Liver (tissue), 9 donors: ENCODE results near the gene CREBL2. TPM values are rescaled to one million over a fixed set of nuclear protein-coding genes. Genes with fewer than 3 reads are reported as not detected.

Experiments used
- DNase-seq: peaks from one replicate; pipeline ENCODE4 v3.0.0-alpha.2; 2017; ENCODE audit warnings: low spot score
- H3K27ac ChIP-seq, 2 donors: one replicate each; pipeline ENCODE4 v1.7.0; 2013; ENCODE audit warnings: inconsistent platforms in 2 of 2, low read length in 2 of 2, control low read depth in 1 of 2, low read depth in 1 of 2, mild to moderate bottlenecking in 1 of 2
- H3K27me3 ChIP-seq, 4 donors: one replicate each; pipeline versions ENCODE4 v1.6.1 to v1.7.0; 2013; ENCODE audit warnings: low read length in 3 of 4, inconsistent platforms in 1 of 4, mild to moderate bottlenecking in 1 of 4, moderate library complexity in 1 of 4; ENCODE audit not compliant: control insufficient read depth in 4 of 4, insufficient read depth in 4 of 4
- H3K36me3 ChIP-seq, 4 donors: one replicate each; pipeline versions ENCODE4 v1.6.1 to v1.7.0; 2013; ENCODE audit warnings: low read length in 3 of 4, mild to moderate bottlenecking in 3 of 4, low read depth in 1 of 4, moderate library complexity in 1 of 4; ENCODE audit not compliant: control insufficient read depth in 4 of 4, insufficient read depth in 3 of 4
- H3K4me1 ChIP-seq, 4 donors: one replicate each; pipeline versions ENCODE4 v1.6.1 to v1.7.0; 2013; ENCODE audit warnings: low read length in 3 of 4, mild to moderate bottlenecking in 3 of 4, moderate library complexity in 1 of 4; ENCODE audit not compliant: control insufficient read depth in 4 of 4, insufficient read depth in 4 of 4
- H3K4me3 ChIP-seq, 3 donors: one replicate each; pipeline versions ENCODE4 v1.6.1 to v1.7.0; 2013; ENCODE audit warnings: low read length in 3 of 3, control low read depth in 1 of 3, low read depth in 1 of 3, mild to moderate bottlenecking in 1 of 3
- H3K9ac ChIP-seq, 2 donors: one replicate each; pipeline ENCODE4 v1.7.0; 2013; ENCODE audit warnings: low read length in 2 of 2, mild to moderate bottlenecking in 2 of 2, moderate library complexity in 2 of 2, control low read depth in 1 of 2, low read depth in 1 of 2
- H3K9me3 ChIP-seq, 4 donors: one replicate each; pipeline versions ENCODE4 v1.6.1 to v1.7.0; 2013; ENCODE audit warnings: low read length in 3 of 4; ENCODE audit not compliant: control insufficient read depth in 4 of 4
- EGR1 ChIP-seq, 2 donors: IDR thresholded peaks; 2 replicates each; pipeline ENCODE4 v1.6.1; 2016 to 2018; ENCODE audit warnings: antibody characterized with exemption in 2 of 2, low read depth in 2 of 2
- FOXA1 ChIP-seq: IDR thresholded peaks from 2 replicates; pipeline ENCODE4 v1.6.1; 2016; ENCODE audit warnings: antibody characterized with exemption
- FOXA2 ChIP-seq: IDR thresholded peaks from 2 replicates; pipeline ENCODE4 v1.6.1; 2016; ENCODE audit warnings: antibody characterized with exemption
- GABPA ChIP-seq, 2 donors: IDR thresholded peaks in 1 of 2; conservative IDR thresholded peaks in 1 of 2; 2 replicates each; pipeline ENCODE4 v1.6.1; 2016; ENCODE audit warnings: antibody characterized with exemption in 2 of 2, mild to moderate bottlenecking in 1 of 2, moderate library complexity in 1 of 2
- HNF4A ChIP-seq, 2 donors: conservative IDR thresholded peaks; 2 replicates each; pipeline ENCODE4 v1.6.1; 2016; ENCODE audit warnings: antibody characterized with exemption in 2 of 2, mild to moderate bottlenecking in 2 of 2
- HNF4G ChIP-seq: IDR thresholded peaks from 2 replicates; pipeline ENCODE4 v1.6.1; 2016; ENCODE audit warnings: antibody characterized with exemption
- JUND ChIP-seq, 2 donors: IDR thresholded peaks; 2 replicates each; pipeline ENCODE4 v1.6.1; 2016; ENCODE audit warnings: antibody characterized with exemption in 2 of 2
- NR2F2 ChIP-seq: IDR thresholded peaks from 2 replicates; pipeline ENCODE4 v1.6.1; 2016; ENCODE audit warnings: antibody characterized with exemption
- RAD21 ChIP-seq, 2 donors: IDR thresholded peaks; 2 replicates each; pipeline ENCODE4 v1.6.1; 2016; ENCODE audit warnings: antibody characterized with exemption in 2 of 2, mild to moderate bottlenecking in 2 of 2
- RXRA ChIP-seq, 2 donors: IDR thresholded peaks; 2 replicates each; pipeline ENCODE4 v1.6.1; 2017 to 2018; ENCODE audit warnings: antibody characterized with exemption in 2 of 2, mild to moderate bottlenecking in 1 of 2
- SP1 ChIP-seq: IDR thresholded peaks from 2 replicates; pipeline ENCODE4 v1.6.1; 2018; ENCODE audit warnings: antibody characterized with exemption, mild to moderate bottlenecking
- TAF1 ChIP-seq: conservative IDR thresholded peaks from 2 replicates; pipeline ENCODE4 v1.6.1; 2016; ENCODE audit warnings: antibody characterized with exemption, mild to moderate bottlenecking
- YY1 ChIP-seq: IDR thresholded peaks from 2 replicates; pipeline ENCODE4 v1.6.1; 2016; ENCODE audit warnings: antibody characterized with exemption, mild to moderate bottlenecking
- WGBS: extraction: QIAGEN DNeasy Blood & Tissue Kit; methylation state at CpG from one replicate; pipeline ENCODE4 v1.1.7; 2013; 5-methylcytosine and 5-hydroxymethylcytosine counted together
- polyA plus RNA-seq, 2 donors: library from polyadenylated mRNA; stranded (reverse) in 1 of 2; unstranded in 1 of 2; fragments of 200-250 nt in 1 of 2; fragments of >200 nt in 1 of 2; fragmentation: Nextera tagmentation in 1 of 2; extraction: Ambion mirVana in 1 of 2; gene quantifications; one replicate each; pipeline versions ENCODE4 v1.2.1 to v1.2.3, GENCODE V29; 2013 to 2015
- total RNA-seq, 2 donors: library from RNA; depleted of rRNA; stranded (reverse); fragments of >200 nt; gene quantifications; one replicate each; pipeline ENCODE4 v1.2.3, GENCODE V29; 2014
- TF ChIP-seq, protein P1 (sequence below): IDR thresholded peaks from 2 replicates; pipeline ENCODE4 v1.6.1; 2016; ENCODE audit warnings: antibody characterized with exemption
- TF ChIP-seq, protein P2 (sequence below): IDR thresholded peaks from 2 replicates; pipeline ENCODE4 v1.6.1; 2016; ENCODE audit warnings: antibody characterized with exemption
- TF ChIP-seq, protein P3 (sequence below): fragments of 150-350 bp; IDR thresholded peaks from 2 replicates; pipeline ENCODE4 v1.5.1; 2017; ENCODE audit warnings: improper control_type of control experiment, low read depth, low read length; ENCODE audit not compliant: missing input control
- TF ChIP-seq, protein P4 (sequence below): IDR thresholded peaks from 2 replicates; pipeline ENCODE4 v1.6.1; 2016; ENCODE audit warnings: antibody characterized with exemption
- TF ChIP-seq, protein P5 (sequence below): IDR thresholded peaks from 2 replicates; pipeline ENCODE4 v1.6.1; 2016; ENCODE audit warnings: antibody characterized with exemption, mild to moderate bottlenecking
- donor health status: healthy.
- donor health status: healthy.
- donor health status: healthy.
- donor health status: healthy.
- donor health status: healthy.

Gene CREBL2
- total and polyA plus RNA-seq, 4 donors = 14.6 to 27.4 (median 19.0) TPM

DNA sequence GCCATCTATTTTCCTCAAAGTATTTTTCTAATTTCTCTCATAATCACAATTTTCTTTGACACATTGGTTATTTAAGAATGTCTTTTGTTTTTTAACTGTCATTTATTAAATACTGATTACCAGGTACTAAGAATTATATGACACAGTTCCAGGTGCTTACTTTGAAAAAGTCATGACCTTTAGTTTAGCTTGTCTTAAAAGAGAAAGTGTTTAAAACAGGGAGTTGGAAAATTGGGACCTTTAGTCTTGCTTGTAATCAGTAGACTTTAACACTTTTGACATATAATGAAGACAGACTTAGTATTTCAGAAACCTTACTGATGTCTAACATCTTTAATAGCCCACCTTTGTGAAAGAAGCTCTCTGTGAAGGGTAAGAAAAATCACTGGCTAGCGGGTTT lies 19.2 kb downstream of the CREBL2 start:
- DNase-seq = no peak
- Histone ChIP-seq H3K9ac (no peak overlapping the region), H3K4me3 (no peak overlapping the region), H3K36me3 (peaks cover 0 to 6% (median 5%) of the 10 kb centered on the region in 4 donors), H3K27me3 (no peaks in the 10 kb centered on the region), H3K9me3 (no peaks in the 10 kb centered on the region), H3K27ac (no peak overlapping the region), H3K4me1 (peaks cover 0 to 19% (median 5%) of the 10 kb centered on the region in 4 donors)
- 92% methylated on average over 1 of the region's 1 CpG for WGBS
- TF ChIP-seq EGR1 (IDR thresholded peaks at IDR 0.05; ENCODE audit: low read depth in 2 of 2) (no peak), HNF4A (conservative IDR thresholded peaks at IDR 0.05) (no peak), FOXA1 (no peak)
- TF ChIP-seq, protein P1, sequence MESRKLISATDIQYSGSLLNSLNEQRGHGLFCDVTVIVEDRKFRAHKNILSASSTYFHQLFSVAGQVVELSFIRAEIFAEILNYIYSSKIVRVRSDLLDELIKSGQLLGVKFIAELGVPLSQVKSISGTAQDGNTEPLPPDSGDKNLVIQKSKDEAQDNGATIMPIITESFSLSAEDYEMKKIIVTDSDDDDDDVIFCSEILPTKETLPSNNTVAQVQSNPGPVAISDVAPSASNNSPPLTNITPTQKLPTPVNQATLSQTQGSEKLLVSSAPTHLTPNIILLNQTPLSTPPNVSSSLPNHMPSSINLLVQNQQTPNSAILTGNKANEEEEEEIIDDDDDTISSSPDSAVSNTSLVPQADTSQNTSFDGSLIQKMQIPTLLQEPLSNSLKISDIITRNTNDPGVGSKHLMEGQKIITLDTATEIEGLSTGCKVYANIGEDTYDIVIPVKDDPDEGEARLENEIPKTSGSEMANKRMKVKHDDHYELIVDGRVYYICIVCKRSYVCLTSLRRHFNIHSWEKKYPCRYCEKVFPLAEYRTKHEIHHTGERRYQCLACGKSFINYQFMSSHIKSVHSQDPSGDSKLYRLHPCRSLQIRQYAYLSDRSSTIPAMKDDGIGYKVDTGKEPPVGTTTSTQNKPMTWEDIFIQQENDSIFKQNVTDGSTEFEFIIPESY = no peak

DNA sequence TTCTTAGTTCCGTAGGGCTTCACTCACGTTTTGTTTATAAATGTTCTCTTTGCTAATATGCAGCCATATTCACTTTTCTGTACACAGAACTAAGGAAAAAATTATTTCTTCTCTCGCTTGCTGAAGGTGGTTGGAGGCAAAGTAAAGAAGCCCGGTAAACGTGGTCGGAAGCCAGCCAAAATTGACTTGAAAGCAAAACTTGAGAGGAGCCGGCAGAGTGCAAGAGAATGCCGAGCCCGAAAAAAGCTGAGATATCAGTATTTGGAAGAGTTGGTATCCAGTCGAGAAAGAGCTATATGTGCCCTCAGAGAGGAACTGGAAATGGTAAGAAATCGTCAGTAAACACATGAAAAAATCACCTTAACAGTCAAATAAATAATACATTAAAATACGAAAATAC lies 24.0 kb downstream of the CREBL2 start:
- TF ChIP-seq, protein P2, sequence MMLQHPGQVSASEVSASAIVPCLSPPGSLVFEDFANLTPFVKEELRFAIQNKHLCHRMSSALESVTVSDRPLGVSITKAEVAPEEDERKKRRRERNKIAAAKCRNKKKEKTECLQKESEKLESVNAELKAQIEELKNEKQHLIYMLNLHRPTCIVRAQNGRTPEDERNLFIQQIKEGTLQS = no peak
- TF ChIP-seq SP1 = no peak
- no peak for TF ChIP-seq HNF4G
- TF ChIP-seq, protein P3, sequence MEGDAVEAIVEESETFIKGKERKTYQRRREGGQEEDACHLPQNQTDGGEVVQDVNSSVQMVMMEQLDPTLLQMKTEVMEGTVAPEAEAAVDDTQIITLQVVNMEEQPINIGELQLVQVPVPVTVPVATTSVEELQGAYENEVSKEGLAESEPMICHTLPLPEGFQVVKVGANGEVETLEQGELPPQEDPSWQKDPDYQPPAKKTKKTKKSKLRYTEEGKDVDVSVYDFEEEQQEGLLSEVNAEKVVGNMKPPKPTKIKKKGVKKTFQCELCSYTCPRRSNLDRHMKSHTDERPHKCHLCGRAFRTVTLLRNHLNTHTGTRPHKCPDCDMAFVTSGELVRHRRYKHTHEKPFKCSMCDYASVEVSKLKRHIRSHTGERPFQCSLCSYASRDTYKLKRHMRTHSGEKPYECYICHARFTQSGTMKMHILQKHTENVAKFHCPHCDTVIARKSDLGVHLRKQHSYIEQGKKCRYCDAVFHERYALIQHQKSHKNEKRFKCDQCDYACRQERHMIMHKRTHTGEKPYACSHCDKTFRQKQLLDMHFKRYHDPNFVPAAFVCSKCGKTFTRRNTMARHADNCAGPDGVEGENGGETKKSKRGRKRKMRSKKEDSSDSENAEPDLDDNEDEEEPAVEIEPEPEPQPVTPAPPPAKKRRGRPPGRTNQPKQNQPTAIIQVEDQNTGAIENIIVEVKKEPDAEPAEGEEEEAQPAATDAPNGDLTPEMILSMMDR = no peak
- no peak for TF ChIP-seq FOXA2
- TF ChIP-seq GABPA (IDR thresholded peaks at IDR 0.05 in 1 of 2, conservative IDR thresholded peaks at IDR 0.05 in 1 of 2) = no peak
- no peak for TF ChIP-seq TAF1
- no peak for TF ChIP-seq RXRA (IDR thresholded peaks at IDR 0.05)
- TF ChIP-seq JUND (IDR thresholded peaks at IDR 0.05) = no peak
- TF ChIP-seq HNF4A (conservative IDR thresholded peaks at IDR 0.05) = no peak
- TF ChIP-seq FOXA1 = no peak
- no peak for TF ChIP-seq NR2F2
- no peak for TF ChIP-seq RAD21 (IDR thresholded peaks at IDR 0.05)
- TF ChIP-seq, protein P4, sequence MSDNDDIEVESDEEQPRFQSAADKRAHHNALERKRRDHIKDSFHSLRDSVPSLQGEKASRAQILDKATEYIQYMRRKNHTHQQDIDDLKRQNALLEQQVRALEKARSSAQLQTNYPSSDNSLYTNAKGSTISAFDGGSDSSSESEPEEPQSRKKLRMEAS = no peak
- no peak for TF ChIP-seq YY1
- TF ChIP-seq, protein P5, sequence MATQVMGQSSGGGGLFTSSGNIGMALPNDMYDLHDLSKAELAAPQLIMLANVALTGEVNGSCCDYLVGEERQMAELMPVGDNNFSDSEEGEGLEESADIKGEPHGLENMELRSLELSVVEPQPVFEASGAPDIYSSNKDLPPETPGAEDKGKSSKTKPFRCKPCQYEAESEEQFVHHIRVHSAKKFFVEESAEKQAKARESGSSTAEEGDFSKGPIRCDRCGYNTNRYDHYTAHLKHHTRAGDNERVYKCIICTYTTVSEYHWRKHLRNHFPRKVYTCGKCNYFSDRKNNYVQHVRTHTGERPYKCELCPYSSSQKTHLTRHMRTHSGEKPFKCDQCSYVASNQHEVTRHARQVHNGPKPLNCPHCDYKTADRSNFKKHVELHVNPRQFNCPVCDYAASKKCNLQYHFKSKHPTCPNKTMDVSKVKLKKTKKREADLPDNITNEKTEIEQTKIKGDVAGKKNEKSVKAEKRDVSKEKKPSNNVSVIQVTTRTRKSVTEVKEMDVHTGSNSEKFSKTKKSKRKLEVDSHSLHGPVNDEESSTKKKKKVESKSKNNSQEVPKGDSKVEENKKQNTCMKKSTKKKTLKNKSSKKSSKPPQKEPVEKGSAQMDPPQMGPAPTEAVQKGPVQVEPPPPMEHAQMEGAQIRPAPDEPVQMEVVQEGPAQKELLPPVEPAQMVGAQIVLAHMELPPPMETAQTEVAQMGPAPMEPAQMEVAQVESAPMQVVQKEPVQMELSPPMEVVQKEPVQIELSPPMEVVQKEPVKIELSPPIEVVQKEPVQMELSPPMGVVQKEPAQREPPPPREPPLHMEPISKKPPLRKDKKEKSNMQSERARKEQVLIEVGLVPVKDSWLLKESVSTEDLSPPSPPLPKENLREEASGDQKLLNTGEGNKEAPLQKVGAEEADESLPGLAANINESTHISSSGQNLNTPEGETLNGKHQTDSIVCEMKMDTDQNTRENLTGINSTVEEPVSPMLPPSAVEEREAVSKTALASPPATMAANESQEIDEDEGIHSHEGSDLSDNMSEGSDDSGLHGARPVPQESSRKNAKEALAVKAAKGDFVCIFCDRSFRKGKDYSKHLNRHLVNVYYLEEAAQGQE = no peak
- no peak for TF ChIP-seq EGR1 (IDR thresholded peaks at IDR 0.05; ENCODE audit: low read depth in 2 of 2)
- TF ChIP-seq, protein P1 = no peak
- H3K27me3 ChIP-seq = no peaks in the 10 kb centered on the region
- H3K36me3 ChIP-seq = peaks cover 4 to 32% (median 26%) of the 10 kb centered on the region in 4 donors
- H3K9ac ChIP-seq = no peak overlapping the region
- DNase-seq = no peak
- no peak overlapping the region for H3K27ac ChIP-seq
- H3K4me1 ChIP-seq = peaks cover 0 to 4% (median 2%) of the 10 kb centered on the region in 4 donors
- no peak overlapping the region for H3K4me3 ChIP-seq
- H3K9me3 ChIP-seq = no peaks in the 10 kb centered on the region
- WGBS = 96% methylated on average over 12 of the region's 12 CpGs
